CD4-positive, alpha-beta T cell treated with Interleukin-21 for 1 hour (primary cell): ENCODE results near the gene CYP26B1.

ENCODE experiments used
- DNase-seq: peaks from one replicate; pipeline ENCODE4 v3.0.0-alpha.2; 2020

CYP26B1 gene

GRCh38 chr2:72147303-72147971, at the start of gene CYP26B1:
Gene CYP26B1, minus strand, starts transcription at chr2:72147862. Its CDS starts 28 bp downstream, at chr2:72147834.
- no peak for DNase-seq

- DNase-seq, result no peak
These were observed 46.1 kb upstream of the CYP26B1 start for GRCh38 chr2:72193723-72194122.

GRCh38 chr2:72191441-72191840, 43.8 kb upstream of the CYP26B1 start:
- DNase-seq, result no peak

DNA sequence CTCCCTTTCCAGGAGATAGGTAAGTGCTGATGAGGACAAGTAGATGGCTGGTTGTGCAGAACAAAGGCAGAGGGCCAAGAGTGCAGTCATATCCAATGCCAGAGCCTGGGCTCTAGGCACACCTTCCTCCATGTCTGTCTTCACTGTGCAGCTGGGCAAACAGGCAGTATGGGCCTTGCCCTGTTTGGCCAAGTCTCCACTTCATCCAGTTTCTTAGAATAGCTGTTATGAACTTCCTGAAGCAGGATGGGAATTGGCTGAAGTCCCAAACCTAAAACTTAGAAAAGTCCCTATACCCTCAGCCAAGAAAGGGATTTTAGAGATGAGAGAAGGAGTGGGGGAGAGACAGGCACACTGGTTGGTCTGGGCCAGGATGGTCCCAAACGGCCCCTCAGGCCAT, 37.5 kb upstream of the CYP26B1 start:
- no peak for DNase-seq

GRCh38 chr2:72183466-72183865, 35.8 kb upstream of the CYP26B1 start:
- DNase-seq, result no peak

DNA sequence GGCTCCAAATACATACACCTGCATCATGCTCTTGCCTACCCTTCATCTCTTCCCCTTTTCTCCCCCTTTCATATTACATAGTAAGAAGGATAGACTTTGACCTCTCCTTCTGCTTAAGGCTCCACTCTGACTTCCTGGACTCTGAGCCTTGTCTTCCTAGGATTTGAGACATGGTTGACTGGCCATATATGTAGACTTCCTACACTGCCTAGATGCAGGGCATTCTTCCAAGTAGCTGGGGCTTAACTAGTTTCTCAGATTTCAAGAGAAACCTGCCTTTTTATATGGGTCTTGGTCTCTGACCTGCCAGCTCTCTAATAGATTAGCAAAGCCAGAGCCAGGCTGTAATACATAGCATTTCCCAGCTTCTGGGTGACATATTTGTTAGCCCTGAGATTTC, 35.4 kb upstream of the CYP26B1 start:
- DNase-seq, result no peak

GRCh38 chr2:72182547-72182946, 34.9 kb upstream of the CYP26B1 start:
- DNase-seq, result no peak

GRCh38 chr2:72181616-72182015, 34.0 kb upstream of the CYP26B1 start:
- no peak for DNase-seq

- DNase-seq, result no peak
These were observed 32.7 kb upstream of the CYP26B1 start for GRCh38 chr2:72180351-72180750.

DNA sequence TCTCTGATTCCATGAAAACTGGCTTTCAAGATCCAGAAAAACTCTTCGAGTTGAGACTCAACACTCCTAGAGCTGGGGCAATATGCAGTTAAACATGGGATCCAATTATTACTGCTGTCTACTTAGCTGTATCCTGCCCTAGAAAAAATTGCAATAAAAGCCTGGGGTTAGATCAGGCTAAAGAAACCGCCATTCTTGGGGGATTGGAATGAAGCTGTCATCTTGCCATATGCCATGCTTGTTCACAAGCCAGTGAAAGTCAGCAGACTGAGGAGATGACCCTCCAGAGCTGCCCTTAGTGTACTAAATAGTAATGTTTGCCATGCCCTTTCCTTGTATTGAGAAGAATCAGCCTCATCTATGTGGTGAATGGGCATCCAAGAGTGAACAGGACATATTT, 30.9 kb upstream of the CYP26B1 start:
- no peak for DNase-seq

DNA sequence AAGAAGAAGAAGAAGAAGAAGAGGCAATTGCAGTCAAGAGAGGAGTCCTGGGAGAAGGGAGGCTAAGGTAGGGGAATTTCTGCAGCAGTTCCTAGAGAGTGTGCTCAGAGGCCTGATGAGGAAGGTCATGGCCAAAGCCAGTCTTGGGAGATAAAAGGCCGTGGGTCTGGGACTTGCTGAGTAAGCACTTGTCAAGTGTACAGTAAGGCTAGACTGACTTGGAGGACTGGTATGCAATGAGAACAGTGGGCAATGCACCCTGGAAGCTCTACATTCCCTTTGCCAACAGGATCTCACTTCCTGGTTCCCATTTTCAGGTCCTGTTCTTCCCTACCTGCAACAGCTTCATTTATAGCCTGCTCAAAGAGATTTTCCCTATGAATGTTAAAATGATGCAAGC, 28.6 kb upstream of the CYP26B1 start:
- DNase-seq, result no peak

GRCh38 chr2:72175636-72176035, 28.0 kb upstream of the CYP26B1 start:
- DNase-seq, result no peak

GRCh38 chr2:72173640-72174321, 26.1 kb upstream of the CYP26B1 start:
- no peak for DNase-seq

- DNase-seq, result no peak
These were observed 24.8 kb upstream of the CYP26B1 start for GRCh38 chr2:72172478-72172877.

GRCh38 chr2:72166279-72166678, 18.6 kb upstream of the CYP26B1 start:
- no peak for DNase-seq

- no peak for DNase-seq
These were observed 18.1 kb upstream of the CYP26B1 start for GRCh38 chr2:72165792-72166191.

DNA sequence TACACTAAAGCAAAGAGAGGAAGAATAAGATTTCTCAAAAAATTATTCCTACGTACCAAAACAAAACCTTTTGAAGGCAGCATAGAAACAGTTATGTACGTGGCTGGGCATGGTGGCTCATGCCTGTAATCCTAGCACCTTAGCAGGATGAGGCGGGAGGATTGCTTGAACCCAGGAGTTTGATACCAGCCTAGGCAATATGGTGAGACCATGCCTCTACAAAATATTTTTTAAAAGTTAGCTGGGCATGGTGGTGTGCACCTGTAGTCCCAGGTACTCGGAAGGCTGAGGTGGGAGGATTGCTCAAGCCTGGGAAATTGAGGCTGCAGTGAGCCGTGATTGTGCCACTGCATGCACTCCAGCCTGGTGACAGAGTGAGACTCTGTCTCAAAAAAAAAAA, 14.9 kb upstream of the CYP26B1 start:
- DNase-seq, result no peak

GRCh38 chr2:72159211-72159993, 11.7 kb upstream of the CYP26B1 start:
- DNase-seq, result no peak

DNA sequence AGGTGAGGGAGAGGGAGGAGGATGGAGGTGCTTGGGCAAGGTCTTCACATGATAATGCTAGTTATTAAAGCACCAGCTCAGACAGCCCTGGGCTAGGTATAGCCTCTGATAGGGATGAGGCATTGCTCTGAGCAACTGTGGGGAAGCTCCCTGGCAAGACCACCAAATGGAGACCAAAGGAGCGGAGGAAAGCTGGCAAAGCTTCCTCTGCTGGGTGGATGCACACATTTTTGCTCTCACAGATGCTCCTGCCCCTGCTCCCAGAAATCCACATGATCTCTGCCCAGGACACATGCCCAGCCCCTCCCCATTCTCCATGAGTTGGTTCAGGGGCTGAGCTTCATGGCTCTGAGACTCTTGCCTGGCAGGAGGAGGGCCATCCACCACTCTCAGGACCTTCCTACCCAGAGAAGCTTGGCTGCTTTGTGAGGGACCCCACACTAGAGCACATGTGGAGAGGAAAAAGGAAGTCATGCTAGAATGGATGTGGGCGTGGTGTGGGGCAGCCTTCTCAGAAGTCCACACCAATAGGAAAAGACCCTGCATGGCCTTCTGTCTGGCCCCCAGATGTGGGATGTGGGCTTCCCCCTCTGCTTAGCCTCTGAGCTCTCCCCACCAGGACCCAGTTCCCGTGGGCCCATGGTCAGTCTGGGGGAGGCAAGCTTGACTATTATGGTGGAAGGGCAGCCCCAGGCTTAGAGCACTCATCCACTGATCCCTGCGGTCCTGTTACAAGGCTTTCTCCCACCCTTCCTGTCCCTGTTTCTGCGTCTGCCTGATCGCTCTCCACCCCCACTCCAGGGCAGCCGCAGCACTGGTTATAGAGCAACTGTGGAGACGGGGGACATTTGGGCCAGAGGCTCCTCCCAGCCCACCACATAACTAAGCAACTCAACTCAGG, 10.5 kb upstream of the CYP26B1 start:
- DNase-seq, result no peak

- DNase-seq, result no peak
These were observed 9.2 kb upstream of the CYP26B1 start for GRCh38 chr2:72156872-72157271.

- DNase-seq, result no peak
These were observed 8.1 kb upstream of the CYP26B1 start for GRCh38 chr2:72155737-72156136.

DNA sequence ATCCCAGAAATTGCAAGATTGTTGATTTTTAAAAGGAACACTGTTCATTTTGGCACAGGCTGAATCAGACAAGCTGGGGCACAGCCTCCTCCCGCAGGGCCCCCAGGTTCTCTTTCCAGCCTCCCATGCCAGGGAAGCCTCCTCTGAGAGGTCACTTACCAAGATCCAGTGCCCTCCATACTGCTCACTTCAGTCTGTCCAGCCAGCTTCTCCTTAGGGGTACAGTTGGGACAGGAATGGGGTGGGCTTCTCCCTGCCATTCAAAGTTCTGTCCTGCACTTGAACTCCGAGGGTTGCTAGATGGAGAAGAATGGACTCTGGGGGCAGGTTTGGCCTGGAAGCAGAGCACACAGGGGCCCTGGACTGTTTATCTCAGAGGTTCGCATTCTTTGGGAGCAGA, 7.5 kb upstream of the CYP26B1 start:
- no peak for DNase-seq

- no peak for DNase-seq
These were observed 6.8 kb upstream of the CYP26B1 start for GRCh38 chr2:72154386-72154975.
